HG03060 (cell line): ENCODE measurements around the gene STX10.

Source experiments
- ATAC-seq: cut with Tn5 transposase; IDR thresholded peaks from one replicate; pipeline ENCODE4 v1.9.1; 2021; ENCODE audit warnings: low read depth, moderate number of reproducible peaks; ENCODE audit not compliant: unreplicated experiment

The STX10 gene

GRCh38 chr19:13122275-13122878 lies 27.8 kb downstream of the STX10 start:
- no peak for ATAC-seq

- ATAC-seq, result no peak
Measured at GRCh38 chr19:13121551-13122274, 28.5 kb downstream of the STX10 start.

- no peak for ATAC-seq
Measured at GRCh38 chr19:13120817-13121216, 29.4 kb downstream of the STX10 start.

GRCh38 chr19:13120031-13120430 lies 30.1 kb downstream of the STX10 start:
- no peak for ATAC-seq

GRCh38 chr19:13119627-13120026 lies 30.5 kb downstream of the STX10 start:
- no peak for ATAC-seq

GRCh38 chr19:13118424-13119193 lies 31.6 kb downstream of the STX10 start:
- no peak for ATAC-seq

- ATAC-seq, result no peak
Measured at GRCh38 chr19:13117772-13118423, 32.3 kb downstream of the STX10 start, which contains the start of gene NACC1. NACC1 (plus strand) TSS chr19:13118264; CDS start chr19:13135208, 16,944 bp downstream.

- ATAC-seq, result no peak
Measured at GRCh38 chr19:13117176-13117771, 32.9 kb downstream of the STX10 start.

GRCh38 chr19:13116282-13117175 lies 33.6 kb downstream of the STX10 start, which contains the start of gene TRMT1:
TRMT1 (minus strand) TSS chr19:13116740; CDS start chr19:13116399, 341 bp downstream.
- ATAC-seq, result no peak

- ATAC-seq, result no peak
Measured at GRCh38 chr19:13115936-13116281, 34.3 kb downstream of the STX10 start.

- ATAC-seq, result no peak
Measured at GRCh38 chr19:13112555-13112954, 37.6 kb downstream of the STX10 start.

GRCh38 chr19:13110099-13110610 lies 40.0 kb downstream of the STX10 start:
- no peak for ATAC-seq

- no peak for ATAC-seq
Measured at GRCh38 chr19:13109361-13110098, 40.6 kb downstream of the STX10 start.

- no peak for ATAC-seq
Measured at GRCh38 chr19:13104848-13105711, 45.1 kb downstream of the STX10 start.

GRCh38 chr19:13104360-13104847 lies 45.8 kb downstream of the STX10 start:
- ATAC-seq, result no peak

GRCh38 chr19:13103581-13104359 lies 46.4 kb downstream of the STX10 start:
- ATAC-seq, result no peak
